ENCODE measurements around the gene PLEKHA1.

PLEKHA1 gene

GRCh38 chr10:122381680-122382079 is 7.2 kb downstream of the PLEKHA1 start:
- Histone ChIP-seq H3K4me3 (ENCODE audit: low read length) (no peak overlapping the region), H3K9me3 (ENCODE audit: control insufficient read depth, low read length) (no peaks in the 10 kb centered on the region), H3K9ac (ENCODE audit: low read length) (no peak overlapping the region), H3K4me1 (ENCODE audit: control insufficient read depth, insufficient read depth, low read length) (no peaks in the 10 kb centered on the region), H3K36me3 (ENCODE audit: control insufficient read depth, insufficient read depth, low read length, severe bottlenecking) (no peaks in the 10 kb centered on the region), H3K27me3 (replicated peaks; ENCODE audit: control insufficient read depth, insufficient read depth, low read length) (no peaks in the 10 kb centered on the region)
- DNase-seq (ENCODE audit: low read depth) = no peak

- H3K27me3 ChIP-seq (replicated peaks; ENCODE audit: control insufficient read depth, insufficient read depth, low read length) = no peaks in the 10 kb centered on the region
- no peak for DNase-seq (ENCODE audit: low read depth)
These were observed 12.0 kb downstream of the PLEKHA1 start for GRCh38 chr10:122386514-122386913.

DNA sequence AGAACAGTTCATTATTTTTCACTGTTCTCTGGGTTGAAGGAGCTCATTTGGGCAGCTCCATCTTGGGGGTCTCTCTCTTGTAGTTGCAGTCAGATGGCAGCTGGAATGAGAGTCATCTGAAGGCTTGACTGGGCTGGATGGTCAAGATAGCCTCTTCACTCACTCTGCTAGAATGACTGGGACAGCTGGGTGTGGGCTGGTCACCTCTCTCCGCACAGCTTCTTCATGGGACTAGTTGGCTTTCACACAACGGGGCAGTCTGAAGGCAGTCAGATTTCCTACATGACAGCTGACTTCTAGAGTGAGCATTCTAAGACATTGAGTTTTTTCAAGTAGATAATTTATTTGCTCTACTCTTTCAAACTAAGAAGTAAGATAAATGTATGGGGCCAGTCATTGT is 13.1 kb downstream of the PLEKHA1 start:
- no peak overlapping the region for H3K9ac ChIP-seq (ENCODE audit: low read length)
- H3K4me1 ChIP-seq (ENCODE audit: control insufficient read depth, insufficient read depth, low read length) = peaks cover 7% of the 10 kb centered on the region
- no peak for DNase-seq (ENCODE audit: low read depth)

More at GRCh38 chr10:122386514-122386913, 12.0 kb downstream of the PLEKHA1 start:
- Histone ChIP-seq H3K9ac (ENCODE audit: low read length) (no peak overlapping the region), H3K9me3 (ENCODE audit: control insufficient read depth, low read length) (no peaks in the 10 kb centered on the region), H3K4me1 (ENCODE audit: control insufficient read depth, insufficient read depth, low read length) (no peaks in the 10 kb centered on the region), H3K36me3 (ENCODE audit: control insufficient read depth, insufficient read depth, low read length, severe bottlenecking) (peaks cover 2% of the 10 kb centered on the region), H3K4me3 (ENCODE audit: low read length) (no peak overlapping the region)

DNA sequence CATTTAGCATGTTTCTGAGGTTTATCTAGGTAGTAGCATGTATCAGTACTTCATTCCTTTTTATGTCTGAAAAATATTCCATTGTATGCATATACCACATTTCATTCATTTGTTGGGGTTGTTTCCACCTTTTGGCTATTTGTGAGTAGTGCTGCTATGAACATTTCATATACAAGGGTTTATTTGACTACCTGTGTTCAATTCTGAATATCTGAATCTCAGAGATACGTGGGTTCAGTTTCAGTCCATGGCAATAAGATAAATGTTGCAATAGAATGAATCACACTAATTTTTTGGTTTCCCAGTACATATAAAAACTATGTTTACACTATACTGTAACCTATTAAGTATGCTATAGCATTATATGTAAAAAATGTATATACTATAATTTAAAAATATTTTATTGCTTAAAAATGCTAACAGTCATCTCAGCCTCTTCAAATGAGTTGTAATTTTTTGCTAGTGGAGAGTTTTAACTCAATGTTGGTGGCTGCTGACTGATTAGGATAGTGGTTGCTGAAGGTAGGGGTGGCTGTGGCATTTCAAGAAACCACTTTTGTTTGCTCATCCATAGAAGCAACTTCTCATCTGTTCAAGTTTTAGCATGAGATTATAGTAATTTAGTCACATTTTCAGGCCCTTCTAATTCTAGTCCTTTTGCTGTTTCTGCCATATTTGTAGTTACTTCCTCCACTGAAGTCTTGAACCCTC is 13.9 kb downstream of the PLEKHA1 start:
- DNase-seq (ENCODE audit: low read depth) = no peak
- no peak overlapping the region for H3K4me3 ChIP-seq (ENCODE audit: low read length)
- peaks cover 11% of the 10 kb centered on the region for H3K4me1 ChIP-seq (ENCODE audit: control insufficient read depth, insufficient read depth, low read length)
- H3K36me3 ChIP-seq (ENCODE audit: control insufficient read depth, insufficient read depth, low read length, severe bottlenecking) = peaks cover 2% of the 10 kb centered on the region
- no peak overlapping the region for H3K9ac ChIP-seq (ENCODE audit: low read length)
- no peaks in the 10 kb centered on the region for H3K9me3 ChIP-seq (ENCODE audit: control insufficient read depth, low read length)
- H3K27me3 ChIP-seq (replicated peaks; ENCODE audit: control insufficient read depth, insufficient read depth, low read length) = no peaks in the 10 kb centered on the region

More for the DNA sequence above, 13.1 kb downstream of the PLEKHA1 start:
- peaks cover 2% of the 10 kb centered on the region for H3K36me3 ChIP-seq (ENCODE audit: control insufficient read depth, insufficient read depth, low read length, severe bottlenecking)
- H3K9me3 ChIP-seq (ENCODE audit: control insufficient read depth, low read length) = no peaks in the 10 kb centered on the region
- H3K27me3 ChIP-seq (replicated peaks; ENCODE audit: control insufficient read depth, insufficient read depth, low read length) = no peaks in the 10 kb centered on the region
- H3K4me3 ChIP-seq (ENCODE audit: low read length) = no peak overlapping the region

DNA sequence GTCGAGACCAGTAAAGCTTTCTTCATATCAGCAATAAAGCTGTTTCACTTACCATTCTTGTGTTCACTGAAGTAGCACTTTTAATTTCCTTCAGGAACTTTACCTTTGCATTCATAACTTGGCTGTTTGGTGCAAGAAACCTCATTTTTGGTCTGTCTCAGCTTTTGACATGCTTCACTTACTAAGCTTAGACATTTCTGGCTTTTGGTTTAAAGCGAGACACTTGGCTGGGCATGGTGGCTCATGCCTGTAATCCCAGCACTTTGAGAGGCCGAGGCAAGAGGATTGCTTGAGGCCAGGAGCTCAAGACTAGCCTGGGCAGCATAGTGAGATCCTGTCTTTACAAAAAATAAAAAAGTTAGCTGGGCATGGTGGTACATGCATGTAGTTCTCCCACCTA is 15.8 kb downstream of the PLEKHA1 start:
- Histone ChIP-seq H3K36me3 (ENCODE audit: control insufficient read depth, insufficient read depth, low read length, severe bottlenecking) (peaks cover 13% of the 10 kb centered on the region), H3K27me3 (replicated peaks; ENCODE audit: control insufficient read depth, insufficient read depth, low read length) (no peaks in the 10 kb centered on the region), H3K4me3 (ENCODE audit: low read length) (no peak overlapping the region), H3K4me1 (ENCODE audit: control insufficient read depth, insufficient read depth, low read length) (peaks cover 11% of the 10 kb centered on the region), H3K9me3 (ENCODE audit: control insufficient read depth, low read length) (no peaks in the 10 kb centered on the region), H3K9ac (ENCODE audit: low read length) (no peak overlapping the region)
- no peak for DNase-seq (ENCODE audit: low read depth)

DNA sequence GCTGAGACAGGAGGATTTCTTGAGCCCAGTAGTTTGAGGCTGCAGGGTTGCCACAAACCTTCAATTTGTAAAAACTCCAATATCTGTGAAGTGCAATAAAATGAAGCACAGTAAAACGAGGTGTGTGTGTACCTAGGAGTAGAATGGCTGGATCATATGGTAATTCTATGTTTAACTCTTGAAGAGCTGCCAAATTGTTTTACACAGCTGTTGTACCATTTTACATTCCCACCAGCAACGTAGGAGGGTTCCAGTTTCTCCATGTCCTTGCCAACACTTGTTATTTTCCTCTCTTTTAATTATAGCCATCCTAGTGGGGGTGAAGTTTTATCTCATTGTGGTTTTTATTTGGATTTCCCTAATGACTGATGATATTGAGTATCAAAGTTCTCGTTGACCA is 16.2 kb downstream of the PLEKHA1 start:
- no peak for DNase-seq (ENCODE audit: low read depth)
- Histone ChIP-seq H3K9ac (ENCODE audit: low read length) (no peak overlapping the region), H3K36me3 (ENCODE audit: control insufficient read depth, insufficient read depth, low read length, severe bottlenecking) (peaks cover 17% of the 10 kb centered on the region), H3K9me3 (ENCODE audit: control insufficient read depth, low read length) (no peaks in the 10 kb centered on the region), H3K27me3 (replicated peaks; ENCODE audit: control insufficient read depth, insufficient read depth, low read length) (no peaks in the 10 kb centered on the region), H3K4me3 (ENCODE audit: low read length) (no peak overlapping the region), H3K4me1 (ENCODE audit: control insufficient read depth, insufficient read depth, low read length) (peaks cover 11% of the 10 kb centered on the region)

GRCh38 chr10:122391875-122392274 is 17.4 kb downstream of the PLEKHA1 start:
- peaks cover 22% of the 10 kb centered on the region for H3K36me3 ChIP-seq (ENCODE audit: control insufficient read depth, insufficient read depth, low read length, severe bottlenecking)

DNA sequence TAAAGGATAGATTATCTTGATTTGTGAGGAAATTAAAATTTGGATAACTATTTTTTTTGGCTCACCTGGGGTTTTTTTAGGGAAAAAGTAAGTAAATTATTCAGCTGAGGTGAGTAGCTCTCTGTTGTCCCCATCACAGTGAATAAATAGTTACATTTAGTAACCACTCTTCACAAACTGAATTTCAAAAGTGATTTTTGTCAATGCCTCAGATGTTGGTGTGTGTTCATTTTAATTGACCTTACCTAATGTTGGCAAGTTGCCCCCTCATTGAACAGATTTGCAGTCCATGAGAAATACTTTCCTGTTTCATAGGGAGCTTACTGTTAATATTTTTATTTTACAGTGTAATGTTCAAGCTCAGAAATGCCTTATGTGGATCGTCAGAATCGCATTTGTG is 18.3 kb downstream of the PLEKHA1 start:
- no peak overlapping the region for H3K4me3 ChIP-seq (ENCODE audit: low read length)
- H3K9ac ChIP-seq (ENCODE audit: low read length) = no peak overlapping the region
- H3K36me3 ChIP-seq (ENCODE audit: control insufficient read depth, insufficient read depth, low read length, severe bottlenecking) = peaks cover 22% of the 10 kb centered on the region
- no peak for DNase-seq (ENCODE audit: low read depth)
- no peaks in the 10 kb centered on the region for H3K27me3 ChIP-seq (replicated peaks; ENCODE audit: control insufficient read depth, insufficient read depth, low read length)
- no peaks in the 10 kb centered on the region for H3K9me3 ChIP-seq (ENCODE audit: control insufficient read depth, low read length)
- H3K4me1 ChIP-seq (ENCODE audit: control insufficient read depth, insufficient read depth, low read length) = peaks cover 11% of the 10 kb centered on the region

More at GRCh38 chr10:122391875-122392274, 17.4 kb downstream of the PLEKHA1 start:
- no peaks in the 10 kb centered on the region for H3K9me3 ChIP-seq (ENCODE audit: control insufficient read depth, low read length)
- no peak for DNase-seq (ENCODE audit: low read depth)
- H3K4me1 ChIP-seq (ENCODE audit: control insufficient read depth, insufficient read depth, low read length) = peaks cover 11% of the 10 kb centered on the region
- no peak overlapping the region for H3K9ac ChIP-seq (ENCODE audit: low read length)
- H3K27me3 ChIP-seq (replicated peaks; ENCODE audit: control insufficient read depth, insufficient read depth, low read length) = no peaks in the 10 kb centered on the region
- no peak overlapping the region for H3K4me3 ChIP-seq (ENCODE audit: low read length)

- Histone ChIP-seq H3K27me3 (replicated peaks; ENCODE audit: control insufficient read depth, insufficient read depth, low read length) (no peaks in the 10 kb centered on the region), H3K9me3 (ENCODE audit: control insufficient read depth, low read length) (no peaks in the 10 kb centered on the region), H3K4me1 (ENCODE audit: control insufficient read depth, insufficient read depth, low read length) (peaks cover 11% of the 10 kb centered on the region), H3K4me3 (ENCODE audit: low read length) (no peak overlapping the region), H3K9ac (ENCODE audit: low read length) (no peak overlapping the region), H3K36me3 (ENCODE audit: control insufficient read depth, insufficient read depth, low read length, severe bottlenecking) (peaks cover 24% of the 10 kb centered on the region)
- DNase-seq (ENCODE audit: low read depth) = no peak
These were observed 18.8 kb downstream of the PLEKHA1 start for GRCh38 chr10:122393288-122393687.

GRCh38 chr10:122402548-122403131 is 28.1 kb downstream of the PLEKHA1 start:
- no peaks in the 10 kb centered on the region for H3K9me3 ChIP-seq (ENCODE audit: control insufficient read depth, low read length)
- peaks cover 51% of the 10 kb centered on the region for H3K36me3 ChIP-seq (ENCODE audit: control insufficient read depth, insufficient read depth, low read length, severe bottlenecking)
- H3K9ac ChIP-seq (ENCODE audit: low read length) = no peak overlapping the region
- no peak for DNase-seq (ENCODE audit: low read depth)
- H3K4me1 ChIP-seq (ENCODE audit: control insufficient read depth, insufficient read depth, low read length) = peaks cover 10% of the 10 kb centered on the region
- H3K27me3 ChIP-seq (replicated peaks; ENCODE audit: control insufficient read depth, insufficient read depth, low read length) = no peaks in the 10 kb centered on the region
- H3K4me3 ChIP-seq (ENCODE audit: low read length) = no peak overlapping the region

DNA sequence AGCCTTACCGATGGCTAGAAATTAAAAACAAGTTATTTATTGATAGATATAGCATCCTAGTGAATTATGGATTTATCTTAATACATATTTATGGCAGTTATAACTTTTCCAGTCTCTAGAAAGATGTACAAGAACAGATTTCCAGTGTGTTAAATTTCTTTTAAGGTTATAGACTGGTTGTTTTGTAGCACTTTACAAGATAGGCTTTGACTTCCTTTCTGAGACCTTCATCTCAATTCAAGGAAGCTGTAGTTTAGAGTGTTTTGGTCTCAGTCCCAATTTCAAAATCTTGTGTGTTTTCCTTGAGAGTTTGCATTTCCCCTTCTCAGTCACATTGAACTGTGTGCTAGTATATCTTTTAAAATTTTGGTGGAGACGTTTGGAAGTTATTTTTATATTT is 30.1 kb downstream of the PLEKHA1 start:
- Histone ChIP-seq H3K9ac (ENCODE audit: low read length) (no peak overlapping the region), H3K4me3 (ENCODE audit: low read length) (no peak overlapping the region), H3K4me1 (ENCODE audit: control insufficient read depth, insufficient read depth, low read length) (peaks cover 14% of the 10 kb centered on the region), H3K9me3 (ENCODE audit: control insufficient read depth, low read length) (no peaks in the 10 kb centered on the region), H3K36me3 (ENCODE audit: control insufficient read depth, insufficient read depth, low read length, severe bottlenecking) (peaks cover 39% of the 10 kb centered on the region), H3K27me3 (replicated peaks; ENCODE audit: control insufficient read depth, insufficient read depth, low read length) (no peaks in the 10 kb centered on the region)
- DNase-seq (ENCODE audit: low read depth) = no peak
